ENCODE data around the gene DSE.

- no peak for TF ChIP-seq GATA2 (IDR thresholded peaks at IDR 0.05; ENCODE audit: low read depth, low read length)
- no peak for TF ChIP-seq GATA3 (IDR thresholded peaks at IDR 0.05; ENCODE audit: low read depth, low read length)
These were observed 96.8 kb downstream of the DSE start for GRCh38 chr6:116467514-116467913.

Measured in SH-SY5Y (cell line).